Smooth muscle cell (in vitro differentiated cells): ENCODE measurements around the gene RAD54L. TPM values are rescaled to one million over a fixed set of nuclear protein-coding genes. Genes with fewer than 3 reads are reported as not detected.
"Not testable (repeated sequence)": the region's sequence is repeated elsewhere in the genome, so short reads cannot be mapped to it uniquely, and the experiment has no call there.

Experiments
- DNase-seq: peaks from one replicate; lab custom pipeline; 2025; ENCODE audit not compliant: unreplicated experiment; lab: John Stamatoyannopoulos, UW
- H2AFZ ChIP-seq: fragments of 200-600 bp; sonication (generic); 2 replicates; pipeline ENCODE4 v1.6.0; 2016; ENCODE audit warnings: antibody characterized with exemption, low read depth, mild to moderate bottlenecking
- H3F3A ChIP-seq: fragments of 200-600 bp; sonication (generic); 2 replicates; pipeline ENCODE4 v1.6.0; 2017; ENCODE audit warnings: antibody characterized with exemption, low read depth
- H3K27ac ChIP-seq: fragments of 200-600 bp; sonication (generic); 2 replicates; pipeline ENCODE4 v1.5.1; 2016; ENCODE audit warnings: low read depth, mild to moderate bottlenecking
- H3K27me3 ChIP-seq: fragments of 200-600 bp; sonication (generic); 2 replicates; pipeline ENCODE4 v1.6.1; 2016; ENCODE audit warnings: low read depth, mild to moderate bottlenecking
- H3K36me3 ChIP-seq: fragments of 200-600 bp; sonication (generic); 2 replicates; pipeline ENCODE4 v1.5.1; 2016; ENCODE audit warnings: low read depth
- H3K4me1 ChIP-seq: fragments of 200-600 bp; sonication (generic); 2 replicates; pipeline ENCODE4 v1.5.1; 2016; ENCODE audit warnings: low read depth
- H3K4me2 ChIP-seq: fragments of 200-600 bp; sonication (generic); 2 replicates; pipeline ENCODE4 v1.6.0; 2016; ENCODE audit warnings: mild to moderate bottlenecking
- H3K4me3 ChIP-seq: fragments of 200-600 bp; sonication (generic); 2 replicates; pipeline ENCODE4 v1.5.1; 2016; ENCODE audit warnings: mild to moderate bottlenecking
- H3K79me2 ChIP-seq: fragments of 200-600 bp; sonication (generic); 2 replicates; pipeline ENCODE4 v1.6.0; 2016; ENCODE audit warnings: low read depth, mild to moderate bottlenecking
- H3K9ac ChIP-seq: fragments of 200-600 bp; sonication (generic); 2 replicates; pipeline ENCODE4 v1.6.0; 2016; ENCODE audit warnings: low read depth
- H3K9me3 ChIP-seq: fragments of 200-600 bp; sonication (generic); replicated peaks from 2 replicates; pipeline ENCODE4 v1.5.1; 2016; ENCODE audit warnings: low read depth
- H4K20me1 ChIP-seq: fragments of 200-600 bp; sonication (generic); 2 replicates; pipeline ENCODE4 v1.6.0; 2016; ENCODE audit warnings: low read depth
- WGBS: methylation state at CpG from one replicate; pipeline ENCODE4 v1.1.7; 2016; ENCODE audit warnings: low lambda C conversion rate; 5-methylcytosine and 5-hydroxymethylcytosine counted together
- polyA plus RNA-seq: library from polyadenylated mRNA; unstranded; fragments of >200 nt; fragmentation: Nextera tagmentation; extraction: Ambion mirVana; gene quantifications from 2 replicates; pipeline ENCODE4 v1.2.1, GENCODE V29; 2016
- total RNA-seq: library from RNA; depleted of rRNA; stranded (reverse); fragments of >200 nt; gene quantifications from 2 replicates; pipeline ENCODE4 v1.2.3, GENCODE V29; 2014
- TF ChIP-seq, protein P1 (sequence below): fragments of 200-600 bp; sonication (generic); IDR thresholded peaks from 2 replicates; pipeline ENCODE4 v1.5.1; 2017; ENCODE audit warnings: borderline replicate concordance, mild to moderate bottlenecking, antibody characterized with exemption; ENCODE audit not compliant: insufficient read depth, poor library complexity, severe bottlenecking

RAD54L gene
- total and polyA plus RNA-seq, 2 experiments from 2014 or later: 4.9 to 5.6 TPM

DNA sequence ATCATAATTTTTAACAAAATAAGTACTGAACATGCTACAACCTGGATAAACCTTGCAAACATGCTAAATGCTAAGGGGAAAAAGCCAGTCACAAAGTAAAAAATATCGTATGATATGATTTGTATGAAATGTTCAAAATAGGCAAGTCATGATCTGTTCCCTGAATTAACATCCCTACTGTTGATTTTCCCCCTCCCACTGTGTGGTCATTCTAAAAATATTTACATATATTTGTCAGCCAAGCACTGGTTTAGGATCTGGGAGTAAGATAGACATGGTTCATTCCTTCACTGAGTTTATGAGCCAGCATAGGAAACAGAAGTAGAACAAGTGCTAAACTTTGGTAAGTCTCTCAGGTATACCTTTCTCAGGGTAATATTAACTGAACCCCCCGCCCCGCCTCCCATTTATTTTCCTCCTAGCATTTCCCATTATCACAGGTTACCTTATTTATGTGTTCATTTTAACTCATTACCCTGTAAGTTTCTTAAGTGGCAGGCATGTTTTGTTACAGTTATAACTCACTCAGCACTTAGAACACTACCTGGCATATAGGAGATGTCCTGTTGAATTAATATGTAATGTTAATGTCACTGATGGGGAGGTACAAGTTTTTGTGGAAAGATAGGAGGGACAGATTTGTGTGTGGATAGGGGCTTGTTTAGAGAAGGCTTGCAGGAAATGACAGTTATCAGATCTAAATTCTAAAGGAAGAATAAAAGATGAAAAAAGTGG, 68.3 kb downstream of the RAD54L start:
- Histone ChIP-seq H3K79me2 (no peaks in the 10 kb centered on the region), H4K20me1 (no peaks in the 10 kb centered on the region), H3K4me1 (no peaks in the 10 kb centered on the region), H3K36me3 (peaks cover 24% of the 10 kb centered on the region), H3K27ac (no peak overlapping the region), H3F3A (no peaks in the 10 kb centered on the region), H3K9ac (no peak overlapping the region), H3K4me3 (no peak overlapping the region), H3K27me3 (no peaks in the 10 kb centered on the region), H3K4me2 (no peak overlapping the region), H3K9me3 (no peaks in the 10 kb centered on the region), H2AFZ (no peak overlapping the region)
- no peak for DNase-seq
- TF ChIP-seq, protein P1, sequence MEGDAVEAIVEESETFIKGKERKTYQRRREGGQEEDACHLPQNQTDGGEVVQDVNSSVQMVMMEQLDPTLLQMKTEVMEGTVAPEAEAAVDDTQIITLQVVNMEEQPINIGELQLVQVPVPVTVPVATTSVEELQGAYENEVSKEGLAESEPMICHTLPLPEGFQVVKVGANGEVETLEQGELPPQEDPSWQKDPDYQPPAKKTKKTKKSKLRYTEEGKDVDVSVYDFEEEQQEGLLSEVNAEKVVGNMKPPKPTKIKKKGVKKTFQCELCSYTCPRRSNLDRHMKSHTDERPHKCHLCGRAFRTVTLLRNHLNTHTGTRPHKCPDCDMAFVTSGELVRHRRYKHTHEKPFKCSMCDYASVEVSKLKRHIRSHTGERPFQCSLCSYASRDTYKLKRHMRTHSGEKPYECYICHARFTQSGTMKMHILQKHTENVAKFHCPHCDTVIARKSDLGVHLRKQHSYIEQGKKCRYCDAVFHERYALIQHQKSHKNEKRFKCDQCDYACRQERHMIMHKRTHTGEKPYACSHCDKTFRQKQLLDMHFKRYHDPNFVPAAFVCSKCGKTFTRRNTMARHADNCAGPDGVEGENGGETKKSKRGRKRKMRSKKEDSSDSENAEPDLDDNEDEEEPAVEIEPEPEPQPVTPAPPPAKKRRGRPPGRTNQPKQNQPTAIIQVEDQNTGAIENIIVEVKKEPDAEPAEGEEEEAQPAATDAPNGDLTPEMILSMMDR: no peak
- 97% methylated on average over 3 of the region's 3 CpGs for WGBS

- Histone ChIP-seq H3K4me2 (no peak overlapping the region), H3F3A (no peaks in the 10 kb centered on the region), H4K20me1 (no peaks in the 10 kb centered on the region), H3K27me3 (no peaks in the 10 kb centered on the region), H3K4me1 (no peaks in the 10 kb centered on the region), H3K4me3 (no peak overlapping the region), H3K9ac (no peak overlapping the region), H3K79me2 (no peaks in the 10 kb centered on the region), H3K36me3 (peaks cover 12% of the 10 kb centered on the region), H3K27ac (no peak overlapping the region), H3K9me3 (no peaks in the 10 kb centered on the region), H2AFZ (no peak overlapping the region)
- 87% methylated on average over 1 of the region's 1 CpG for WGBS
- TF ChIP-seq, protein P1: no peak
- no peak for DNase-seq
Measured at GRCh38 chr1:46317323-46317722, 69.8 kb downstream of the RAD54L start.

- 92% methylated on average over 6 of the region's 6 CpGs for WGBS
- H3K4me1 ChIP-seq: not testable (repeated sequence)
Measured at GRCh38 chr1:46319301-46319700, 71.7 kb downstream of the RAD54L start.

DNA sequence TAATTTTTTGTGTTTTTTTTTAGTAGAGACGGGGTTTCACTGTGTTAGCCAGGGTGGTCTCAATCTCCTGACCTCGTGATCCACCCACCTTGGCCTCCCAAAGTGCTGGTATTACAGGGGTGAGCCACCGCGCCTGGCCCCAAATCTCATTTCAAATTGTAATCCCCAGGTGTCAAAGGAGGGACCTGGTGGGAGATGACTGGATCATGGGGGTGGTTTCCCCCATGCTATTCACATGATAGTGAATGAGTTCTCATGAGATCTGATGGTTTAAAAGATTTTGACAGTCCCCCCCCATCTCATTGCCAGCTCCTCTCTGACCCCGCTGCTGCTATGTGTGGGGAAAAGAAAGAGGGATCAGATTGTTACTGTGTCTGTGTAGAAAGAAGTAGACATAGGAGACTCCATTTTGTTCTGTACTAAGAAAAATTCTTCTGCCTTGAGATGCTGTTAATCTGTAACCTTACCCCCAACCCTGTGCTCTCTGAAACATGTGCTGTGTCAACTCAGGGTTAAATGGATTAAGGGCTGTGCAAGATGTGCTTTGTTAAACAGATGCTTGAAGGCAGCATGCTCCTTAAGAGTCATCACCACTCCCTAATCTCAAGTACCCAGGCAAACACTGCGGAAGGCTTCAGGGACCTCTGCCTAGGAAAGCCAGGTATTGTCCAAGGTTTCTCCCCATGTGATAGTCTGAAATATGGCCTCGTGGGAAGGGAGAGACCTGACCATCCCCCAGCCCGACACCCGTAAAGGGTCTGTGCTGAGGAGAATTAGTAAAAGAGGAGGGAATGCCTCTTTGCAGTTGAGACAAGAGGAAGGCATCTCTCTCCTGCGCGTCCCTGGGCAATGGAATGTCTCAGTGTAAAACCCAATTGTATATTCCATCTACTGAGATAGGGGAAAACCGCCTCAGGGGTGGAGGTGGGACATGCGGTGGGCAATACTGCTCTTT, 72.7 kb downstream of the RAD54L start:
- WGBS: 64% methylated on average over 13 of the region's 13 CpGs
- not testable (repeated sequence) for H3F3A ChIP-seq, H3K4me3 ChIP-seq, H3K27me3 ChIP-seq, H3K4me1 ChIP-seq, H3K27ac ChIP-seq, H2AFZ ChIP-seq, H3K9me3 ChIP-seq, DNase-seq, H3K4me2 ChIP-seq, H3K9ac ChIP-seq, H3K79me2 ChIP-seq, H4K20me1 ChIP-seq, H3K36me3 ChIP-seq

More at GRCh38 chr1:46319301-46319700, 71.7 kb downstream of the RAD54L start:
- H3K9ac ChIP-seq, H3K27me3 ChIP-seq, H3K27ac ChIP-seq, H3K4me2 ChIP-seq, H4K20me1 ChIP-seq, H3K9me3 ChIP-seq, H3K4me3 ChIP-seq, H3K36me3 ChIP-seq, H2AFZ ChIP-seq, DNase-seq, H3K79me2 ChIP-seq, H3F3A ChIP-seq: not testable (repeated sequence)

- not testable (repeated sequence) for H3K27me3 ChIP-seq, H3K79me2 ChIP-seq, H3K4me3 ChIP-seq, H3K4me1 ChIP-seq, H2AFZ ChIP-seq, H4K20me1 ChIP-seq, H3K27ac ChIP-seq, DNase-seq, H3F3A ChIP-seq, H3K9ac ChIP-seq, H3K36me3 ChIP-seq, H3K9me3 ChIP-seq, H3K4me2 ChIP-seq
- WGBS: 95% methylated on average over 6 of the region's 6 CpGs
Measured at GRCh38 chr1:46322191-46322590, 74.6 kb downstream of the RAD54L start.

DNA sequence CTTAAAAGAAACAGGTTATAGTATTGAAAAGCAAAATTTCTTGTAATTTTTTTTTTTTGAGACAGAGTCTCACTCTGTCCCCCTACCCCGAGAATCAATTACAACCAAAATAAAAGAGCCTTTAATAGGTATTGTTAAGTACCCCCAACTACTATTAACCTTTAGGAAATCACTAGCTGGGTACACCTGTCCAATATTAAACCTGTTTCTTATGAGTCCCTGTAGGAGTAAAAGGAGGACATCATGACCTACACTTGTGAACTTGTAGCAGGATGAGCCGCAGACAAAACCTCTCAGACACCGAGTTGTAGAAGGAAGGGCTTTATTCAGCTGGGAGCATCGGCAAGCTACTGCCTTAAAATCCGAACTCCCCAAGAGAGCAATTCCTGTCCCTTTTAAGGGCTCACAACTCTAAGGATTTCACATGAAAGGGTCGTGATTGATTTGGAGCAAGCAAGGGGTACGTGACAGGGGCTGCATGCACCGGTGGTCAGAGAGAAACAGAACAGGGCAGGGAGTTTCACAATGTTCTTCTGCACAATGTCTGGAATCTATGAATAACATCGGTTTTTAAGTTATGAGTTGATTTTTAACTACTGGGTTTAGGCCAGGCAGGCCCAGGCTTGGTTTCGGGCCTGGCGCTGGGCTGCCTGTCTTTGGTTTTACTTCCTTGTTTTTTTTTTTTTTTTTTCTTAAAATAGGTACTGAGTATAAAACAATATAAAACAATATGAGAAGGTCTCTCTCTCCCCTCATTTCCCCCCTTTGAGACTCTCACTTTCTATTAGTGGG, 77.9 kb downstream of the RAD54L start:
- H3K36me3 ChIP-seq, H3K9me3 ChIP-seq, H3K4me2 ChIP-seq, H3K79me2 ChIP-seq, H2AFZ ChIP-seq, H3K4me1 ChIP-seq, DNase-seq, H3K4me3 ChIP-seq, H3K27ac ChIP-seq, H4K20me1 ChIP-seq, H3F3A ChIP-seq, H3K9ac ChIP-seq, H3K27me3 ChIP-seq: not testable (repeated sequence)
- 93% methylated on average over 11 of the region's 11 CpGs for WGBS
